ENCODE measurements around the gene PWWP2B.
A peak's percentile ranks its signal among the peaks of the same experiment; 100 is the strongest.

PWWP2B gene

GRCh38 chr10:132397036-132397541 is at the start of gene PWWP2B:
Gene PWWP2B (plus strand): TSS chr10:132397200. CDS start chr10:132397227, 27 bp downstream.
- DNase-seq (ENCODE audit: low read depth, low spot score): no peak

DNA sequence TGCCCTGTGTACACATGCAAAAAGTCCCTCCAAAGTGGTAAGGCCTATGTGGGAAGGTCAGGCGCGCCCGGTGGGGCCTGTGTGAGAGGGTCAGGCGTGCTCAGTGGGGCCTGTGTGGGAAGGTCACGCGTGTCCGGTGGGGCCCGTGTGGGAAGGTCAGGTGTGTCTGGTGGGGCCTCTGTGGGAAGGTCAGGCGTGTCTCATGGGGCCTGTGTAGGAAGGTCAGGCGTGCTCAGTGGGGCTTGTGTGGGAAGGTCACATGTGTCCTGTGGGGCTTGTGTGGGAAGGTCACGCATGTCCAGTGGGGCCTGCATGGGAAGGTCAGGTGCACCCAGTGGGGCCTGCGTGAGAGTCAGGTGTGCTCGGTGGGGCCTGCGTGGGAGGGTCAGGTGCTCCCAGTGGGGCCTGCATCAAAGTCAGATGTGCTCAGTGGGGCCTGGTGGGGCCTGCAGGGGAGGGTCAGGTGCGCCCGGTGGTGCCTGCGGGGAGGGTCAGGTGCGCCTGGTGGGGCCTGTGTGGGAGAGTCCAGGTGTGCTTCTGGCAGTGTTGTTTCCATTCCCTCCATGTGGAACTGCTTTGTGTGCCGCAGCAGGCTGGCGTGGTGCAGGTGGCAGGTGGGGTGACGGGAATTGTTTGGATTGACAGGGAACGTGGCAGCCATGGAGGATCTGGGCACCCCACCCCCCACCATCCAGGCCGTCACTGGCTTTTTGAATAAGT is 49.6 kb upstream of the PWWP2B start:
- no peak for DNase-seq (ENCODE audit: low read depth, low spot score)

DNA sequence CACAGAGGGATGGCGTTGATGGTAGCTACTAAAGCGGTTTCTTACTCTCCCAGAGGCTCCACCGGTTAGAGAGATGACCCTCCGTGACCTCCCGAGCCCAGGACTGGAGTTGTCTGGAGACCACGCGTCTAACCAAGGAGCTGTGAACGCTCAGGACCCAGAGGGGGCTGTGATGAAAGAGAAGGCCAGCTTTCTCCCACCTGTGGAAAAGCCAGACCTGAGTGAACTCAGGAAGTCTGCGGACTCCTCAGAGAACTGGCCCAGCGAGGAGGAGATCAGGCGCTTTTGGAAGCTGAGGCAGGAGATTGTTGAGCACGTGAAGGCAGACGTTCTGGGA is 49.1 kb upstream of the PWWP2B start:
- no peak for DNase-seq (ENCODE audit: low read depth, low spot score)

GRCh38 chr10:132349766-132350165 is 47.2 kb upstream of the PWWP2B start:
- no peak for DNase-seq (ENCODE audit: low read depth, low spot score)

DNA sequence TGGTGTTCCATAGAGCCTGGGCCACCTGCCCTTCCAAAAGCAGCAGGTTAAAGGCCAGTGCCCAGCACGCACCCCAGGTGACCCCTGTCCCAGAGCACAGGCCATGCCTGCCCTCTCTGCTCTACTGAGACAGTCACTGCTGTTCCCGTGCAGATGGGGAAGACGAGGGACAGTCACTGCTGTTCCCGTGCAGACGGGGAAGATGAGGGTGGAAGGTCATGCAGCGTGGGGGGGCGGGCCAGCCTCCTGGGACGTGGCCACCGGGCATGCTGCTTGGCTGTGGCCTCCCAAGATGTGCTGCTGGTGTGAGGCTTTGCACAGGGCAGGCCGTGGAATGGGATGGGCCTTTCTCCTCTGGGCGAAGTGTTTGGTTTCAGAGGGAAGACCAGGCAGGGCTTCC is 46.6 kb upstream of the PWWP2B start:
- DNase-seq (ENCODE audit: low read depth, low spot score): no peak

GRCh38 chr10:132350946-132351345 is 46.1 kb upstream of the PWWP2B start:
- DNase-seq (ENCODE audit: low read depth, low spot score): no peak

GRCh38 chr10:132351611-132352010 is 45.4 kb upstream of the PWWP2B start:
- DNase-seq (ENCODE audit: low read depth, low spot score): no peak

DNA sequence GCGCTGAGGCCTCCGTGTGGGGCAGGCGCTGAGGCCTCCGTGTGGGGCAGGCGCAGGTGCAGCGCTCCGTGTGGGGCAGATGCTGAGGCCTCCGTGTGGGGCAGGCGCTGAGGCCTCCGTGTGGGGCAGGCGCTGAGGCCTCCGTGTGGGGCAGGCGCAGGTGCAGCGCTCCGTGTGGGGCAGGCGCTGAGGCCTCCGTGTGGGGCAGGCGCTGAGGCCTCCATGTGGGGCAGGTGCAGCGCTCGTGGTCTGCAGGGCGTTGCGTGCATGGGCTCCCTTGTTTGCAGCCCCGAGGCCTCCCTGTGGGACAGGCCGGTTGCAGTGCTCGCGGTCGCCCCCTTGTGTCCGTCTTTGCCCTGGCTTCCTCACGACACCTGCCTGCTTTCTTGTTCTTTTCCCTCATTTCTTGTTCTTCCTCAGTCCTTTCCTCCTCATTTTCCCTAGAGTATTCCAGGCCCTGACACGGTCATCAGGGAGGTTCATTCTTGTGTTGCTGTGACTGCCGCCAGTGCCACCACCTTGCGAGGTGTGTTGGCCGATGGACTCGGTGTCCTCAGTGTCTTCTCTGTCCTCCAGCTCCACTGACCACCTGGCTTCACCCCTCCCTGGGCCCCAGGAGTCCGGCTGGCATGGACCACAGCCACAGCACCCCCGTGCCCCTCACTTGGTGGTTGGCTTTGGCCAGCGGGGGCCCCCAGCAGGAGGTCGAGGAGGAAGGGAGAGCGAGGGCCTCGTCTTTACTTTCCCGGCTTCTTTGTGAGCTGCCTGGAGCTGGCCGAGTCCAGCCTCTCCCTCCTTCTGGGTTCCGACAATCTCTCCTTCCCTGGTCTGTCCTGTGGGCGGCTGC is 44.3 kb upstream of the PWWP2B start:
- DNase-seq (ENCODE audit: low read depth, low spot score): peak; percentile 85

DNA sequence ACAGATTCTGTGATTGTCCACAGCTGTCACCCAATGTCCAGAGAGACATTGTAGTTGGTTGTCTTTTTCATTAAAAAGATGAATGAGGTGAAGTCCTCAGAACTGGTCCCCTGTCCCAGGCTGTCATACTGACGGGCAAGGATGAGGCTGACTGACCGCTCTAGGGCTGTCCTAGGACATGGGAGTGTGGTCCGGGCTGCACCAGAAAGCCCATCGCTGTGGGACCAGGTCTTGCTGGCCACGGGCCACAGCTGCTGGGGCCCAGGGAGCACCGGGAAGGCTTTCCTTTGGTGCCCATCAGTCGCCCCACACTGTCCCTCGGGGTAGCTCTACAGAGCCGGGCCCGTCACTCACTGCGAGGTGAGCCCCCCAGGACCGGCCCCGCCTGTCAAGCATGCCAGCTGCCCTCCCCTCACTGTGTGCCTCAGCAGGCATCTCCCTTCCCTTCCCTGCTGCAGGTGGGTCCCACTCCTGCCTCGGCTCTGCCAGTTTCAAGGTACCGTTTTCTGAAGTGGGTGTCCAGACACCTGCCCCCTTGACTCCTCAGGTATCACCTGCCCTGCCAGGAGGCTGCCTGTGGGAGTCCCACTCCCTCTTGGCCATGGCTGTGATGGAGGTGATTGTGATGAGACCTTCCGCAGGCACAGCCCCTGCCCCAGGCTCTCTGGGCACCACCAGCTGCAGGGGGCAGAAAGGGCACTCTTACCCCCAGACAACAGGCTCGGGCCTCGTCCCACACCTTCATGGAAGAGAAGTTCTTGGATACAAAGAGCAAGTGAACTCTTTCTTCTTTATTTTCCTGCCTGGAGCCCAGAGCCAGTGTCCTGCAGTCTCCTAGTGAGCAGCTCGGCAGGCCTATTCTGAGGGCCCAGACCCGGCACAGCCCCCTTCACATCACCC is 43.3 kb upstream of the PWWP2B start:
- no peak for DNase-seq (ENCODE audit: low read depth, low spot score)

- no peak for DNase-seq (ENCODE audit: low read depth, low spot score)
These were observed 42.5 kb upstream of the PWWP2B start for GRCh38 chr10:132354356-132355094.

DNA sequence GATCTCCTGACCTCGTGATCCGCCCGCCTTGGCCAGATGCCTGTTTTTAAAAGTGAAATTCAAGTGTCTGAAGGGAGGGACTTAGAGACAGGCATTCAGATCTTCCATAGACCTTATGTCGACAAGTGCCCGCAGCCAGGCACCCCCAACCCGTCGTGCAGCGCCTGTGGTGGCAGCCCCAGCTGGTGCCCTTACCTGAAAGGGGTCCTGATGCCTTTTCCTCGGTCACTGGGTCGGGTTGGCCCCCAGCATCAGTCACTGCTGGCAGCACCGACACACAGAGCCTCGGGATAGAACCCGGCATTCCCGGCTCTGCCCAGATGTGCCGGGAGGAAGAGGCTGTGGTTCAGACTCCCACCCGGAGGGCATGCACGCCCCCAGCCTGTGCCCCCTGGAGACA is 41.7 kb upstream of the PWWP2B start:
- DNase-seq (ENCODE audit: low read depth, low spot score): no peak

DNA sequence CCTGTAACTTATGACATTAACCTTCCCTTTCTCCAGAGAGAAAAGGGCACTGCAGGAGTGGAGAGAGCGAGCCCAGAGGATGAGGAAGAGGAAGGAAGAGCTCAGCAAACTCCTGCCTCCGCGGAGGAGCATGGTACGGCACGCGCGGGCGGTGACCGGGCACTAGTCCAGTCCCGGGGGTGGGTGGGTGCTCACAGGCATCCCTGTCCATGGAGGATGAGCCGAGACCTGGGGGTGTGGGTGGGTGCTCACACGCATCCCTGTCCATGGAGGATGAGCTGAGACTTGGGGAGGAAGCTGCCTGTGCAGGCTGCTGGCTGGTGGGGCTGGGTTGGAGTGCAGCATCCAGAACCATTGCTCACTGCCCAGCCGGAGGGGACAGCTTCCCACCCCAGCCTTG is 41.2 kb upstream of the PWWP2B start:
- no peak for DNase-seq (ENCODE audit: low read depth, low spot score)

DNA sequence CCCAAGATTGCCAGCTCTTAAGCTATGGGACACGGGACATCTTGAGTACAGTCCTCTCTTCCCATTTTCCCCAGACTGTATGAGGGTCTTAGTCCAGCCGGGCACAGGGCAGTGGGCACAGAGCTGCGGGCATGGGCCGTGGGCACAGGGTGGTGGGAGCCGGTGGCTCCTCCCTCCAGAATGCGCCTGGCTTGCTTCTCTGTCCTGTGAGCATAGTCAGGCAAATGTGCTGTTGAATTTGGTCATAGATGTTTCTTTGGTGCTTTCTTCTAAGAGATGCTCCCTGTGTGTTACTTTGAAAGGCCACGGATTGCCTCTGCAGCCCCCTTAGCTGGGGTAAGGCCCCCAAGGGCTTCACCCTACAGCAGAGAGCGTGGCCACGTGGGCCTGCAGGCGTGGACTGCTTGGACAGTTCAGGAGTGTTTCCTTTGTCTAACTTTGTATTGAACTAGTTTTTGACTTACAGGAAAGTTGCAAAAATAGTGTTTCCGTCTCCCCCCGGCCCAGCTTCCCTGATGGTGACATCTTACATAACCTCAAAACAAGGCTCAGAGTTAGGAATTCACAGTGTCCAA is 40.3 kb upstream of the PWWP2B start:
- no peak for DNase-seq (ENCODE audit: low read depth, low spot score)

DNA sequence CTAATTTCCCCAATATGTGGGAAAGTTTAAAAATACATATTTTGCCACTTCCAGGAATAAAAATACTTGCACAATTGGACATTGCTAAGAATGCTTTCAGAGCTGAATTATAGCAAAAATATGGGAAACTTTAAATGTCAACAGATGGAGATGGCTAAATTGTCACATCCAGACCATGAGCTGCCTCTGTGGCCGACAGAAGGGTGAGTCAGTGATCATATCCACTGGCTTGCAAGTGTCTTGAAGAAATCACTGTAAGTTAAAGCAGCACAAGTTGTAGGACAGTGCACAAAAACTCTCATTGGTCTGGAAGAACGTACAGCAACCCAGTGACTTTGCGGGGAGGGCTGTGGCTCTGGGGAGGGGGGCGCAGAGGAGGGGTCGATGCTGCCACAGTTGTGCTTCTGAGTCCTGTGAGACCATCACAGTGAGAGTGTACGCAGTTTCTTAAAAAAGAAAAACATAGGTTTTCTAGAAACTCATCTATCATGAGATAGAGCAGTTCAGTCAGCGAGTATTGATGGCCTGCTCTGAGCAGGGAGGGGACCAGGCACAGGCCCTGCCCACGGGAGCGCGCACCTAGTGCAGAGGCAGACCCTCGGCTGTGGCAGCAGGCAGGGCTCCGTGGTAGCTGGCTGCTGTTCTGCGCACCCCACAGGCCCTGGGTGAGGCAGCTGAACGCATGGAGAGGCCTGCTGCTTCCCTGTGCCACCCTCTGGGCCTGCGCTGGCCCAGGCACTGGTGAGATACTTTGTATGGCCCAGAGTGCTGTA is 39.5 kb upstream of the PWWP2B start:
- DNase-seq (ENCODE audit: low read depth, low spot score): no peak

DNA sequence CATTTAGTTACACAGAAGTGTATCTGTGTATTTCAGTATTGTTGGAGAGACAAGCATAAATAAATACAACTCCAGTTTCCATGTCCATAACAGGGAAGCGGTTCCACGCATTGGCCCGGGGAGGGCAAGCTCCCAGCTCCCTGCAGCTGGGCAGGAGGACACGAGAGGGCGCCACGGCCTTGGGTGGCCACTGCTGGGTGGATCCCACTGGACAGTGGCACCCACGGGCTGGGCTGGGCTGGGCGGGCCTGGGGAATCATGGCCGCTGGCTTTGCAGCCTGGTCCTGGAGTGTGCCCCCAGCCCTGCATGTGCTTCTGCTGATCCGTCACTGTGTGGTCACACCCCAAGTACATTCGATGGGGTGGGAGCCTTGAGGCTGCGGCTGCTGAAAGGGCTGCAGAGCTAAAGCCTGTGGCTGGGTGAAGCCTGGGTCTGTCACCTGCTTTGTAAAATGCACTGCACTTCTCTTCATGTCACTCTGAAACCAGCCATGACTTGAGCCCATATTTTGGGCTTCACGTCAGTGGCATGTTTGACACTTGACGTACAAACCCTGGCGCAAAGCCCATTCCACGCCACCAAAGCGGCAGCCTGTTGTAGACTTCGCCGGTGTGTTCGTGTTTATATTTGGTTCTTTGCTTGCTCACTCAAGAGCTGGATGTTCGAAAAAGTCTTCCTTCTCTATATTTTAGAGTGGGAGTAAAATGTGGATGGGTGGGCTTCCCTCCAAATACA is 37.5 kb upstream of the PWWP2B start:
- no peak for DNase-seq (ENCODE audit: low read depth, low spot score)

DNA sequence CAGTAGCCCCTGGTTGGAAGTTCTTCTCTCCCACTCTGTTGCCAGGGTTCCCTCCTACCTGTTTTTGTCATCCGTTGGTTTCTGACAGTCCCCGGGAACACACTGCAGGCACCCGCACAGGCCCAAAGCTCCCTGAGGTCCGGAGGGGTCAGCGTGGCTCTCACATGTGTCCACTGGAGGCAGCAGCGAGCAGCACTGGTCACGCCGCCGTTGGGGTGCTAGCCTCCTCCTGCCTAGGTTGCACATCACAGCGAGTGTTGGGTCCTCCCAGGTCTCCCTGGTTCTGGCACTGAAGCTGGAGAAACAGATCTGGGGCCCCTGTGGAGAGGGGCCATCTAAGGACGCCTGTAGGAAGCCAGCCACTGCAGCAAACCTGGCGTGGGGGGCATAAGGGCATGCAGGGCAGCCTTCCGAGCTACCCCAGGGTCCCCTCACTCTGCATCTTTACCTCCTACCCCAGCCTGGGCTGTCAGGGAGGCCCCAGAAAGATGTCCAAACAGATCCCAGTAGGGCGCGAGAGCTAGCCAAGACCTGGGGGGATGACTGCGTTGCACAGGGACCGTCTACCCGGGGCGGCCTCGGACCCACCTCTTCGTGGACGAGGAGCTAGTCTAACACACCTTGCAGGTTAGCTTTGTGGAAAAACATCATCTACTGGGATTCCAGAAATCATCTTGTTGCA is 36.1 kb upstream of the PWWP2B start:
- peak; percentile 38 for DNase-seq (ENCODE audit: low read depth, low spot score)

DNA sequence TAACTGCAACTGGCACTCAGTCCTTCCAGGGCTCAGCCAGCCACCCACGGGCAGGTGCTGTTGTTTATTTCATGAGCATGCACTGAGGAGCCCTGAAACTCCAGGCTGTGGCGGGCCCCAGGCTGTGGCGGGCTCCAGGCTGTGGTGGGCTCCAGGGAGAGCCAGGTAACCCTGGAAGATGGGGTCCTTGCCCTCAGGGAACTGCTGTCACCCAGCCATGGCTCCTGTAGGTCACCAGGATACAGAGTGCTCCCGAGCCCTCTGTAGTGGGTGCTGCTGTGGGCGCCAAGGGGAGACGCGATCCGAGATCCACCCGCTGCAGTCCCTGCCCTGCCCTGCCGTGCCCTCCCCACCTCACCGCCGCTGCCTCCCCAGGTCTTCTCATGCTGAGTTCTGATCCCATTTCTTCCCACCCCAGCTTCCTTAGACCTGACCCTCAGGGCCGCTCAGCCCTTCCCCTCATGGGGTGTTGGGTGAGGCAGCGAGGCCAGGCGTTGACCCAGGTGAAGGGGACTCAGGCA is 35.4 kb upstream of the PWWP2B start:
- no peak for DNase-seq (ENCODE audit: low read depth, low spot score)

DNA sequence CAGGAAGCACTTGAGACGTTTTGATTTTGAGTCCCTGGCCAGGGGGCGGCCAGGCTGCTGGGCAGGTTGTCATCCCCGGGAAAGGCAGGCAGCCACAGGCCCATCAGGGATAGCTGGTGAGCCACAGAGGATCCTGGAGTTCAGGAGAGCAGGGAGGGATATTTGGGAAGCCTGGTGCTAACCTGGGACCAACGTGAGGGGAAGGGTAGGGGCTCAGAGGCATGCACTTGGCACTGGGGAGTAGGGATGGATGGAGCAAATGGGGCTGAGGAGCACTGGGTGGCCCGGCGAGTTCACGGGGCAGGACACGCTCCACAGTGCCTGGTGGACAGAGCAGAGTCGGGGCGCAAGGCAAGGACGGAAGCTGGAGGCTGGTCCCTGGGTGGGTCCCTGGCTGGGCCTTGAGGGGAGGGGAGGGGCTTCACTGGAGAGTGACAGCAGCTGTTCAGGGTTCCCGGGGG is 34.8 kb upstream of the PWWP2B start:
- DNase-seq (ENCODE audit: low read depth, low spot score): no peak

Measured in ELF-1 (cell line).